Globus pallidus (tissue), 1 donor: ENCODE results near the gene C4orf33.

Experiments used
- DNase-seq: peaks from one replicate; pipeline ENCODE4 v3.0.0-alpha.2; 2015; ENCODE audit warnings: low spot score

The C4orf33 gene

GRCh38 chr4:129129143-129129542, 33.2 kb downstream of the C4orf33 start:
- no peak for DNase-seq

- DNase-seq = no peak
Measured at GRCh38 chr4:129131343-129131742, 35.4 kb downstream of the C4orf33 start.

- DNase-seq = no peak
Measured at GRCh38 chr4:129136433-129136832, 40.5 kb downstream of the C4orf33 start.

- no peak for DNase-seq
Measured at GRCh38 chr4:129138810-129139496, 43.0 kb downstream of the C4orf33 start.

GRCh38 chr4:129140521-129140920, 44.6 kb downstream of the C4orf33 start:
- no peak for DNase-seq

- no peak for DNase-seq
Measured at GRCh38 chr4:129143359-129143758, 47.4 kb downstream of the C4orf33 start.

GRCh38 chr4:129144755-129145206, 48.8 kb downstream of the C4orf33 start:
- DNase-seq = no peak

GRCh38 chr4:129145222-129145730, 49.3 kb downstream of the C4orf33 start:
- DNase-seq = no peak

GRCh38 chr4:129146639-129147038, 50.7 kb downstream of the C4orf33 start:
- no peak for DNase-seq

- DNase-seq = no peak
Measured at GRCh38 chr4:129148892-129149291, 52.9 kb downstream of the C4orf33 start.

GRCh38 chr4:129149906-129150305, 54.0 kb downstream of the C4orf33 start:
- DNase-seq = no peak

GRCh38 chr4:129152350-129152749, 56.4 kb downstream of the C4orf33 start:
- no peak for DNase-seq

GRCh38 chr4:129153700-129154099, 57.7 kb downstream of the C4orf33 start:
- no peak for DNase-seq

GRCh38 chr4:129162450-129162849, 66.5 kb downstream of the C4orf33 start:
- DNase-seq = no peak

- no peak for DNase-seq
Measured at GRCh38 chr4:129163427-129163826, 67.5 kb downstream of the C4orf33 start.

- no peak for DNase-seq
Measured at GRCh38 chr4:129164243-129164642, 68.3 kb downstream of the C4orf33 start.
